ENCODE measurements around the gene CPNE4. TPM values are rescaled to one million over a fixed set of nuclear protein-coding genes. Genes with fewer than 3 reads are reported as not detected.

The CPNE4 gene
- total RNA-seq, 1 donor from 2014 or later: 0.20 TPM

DNA sequence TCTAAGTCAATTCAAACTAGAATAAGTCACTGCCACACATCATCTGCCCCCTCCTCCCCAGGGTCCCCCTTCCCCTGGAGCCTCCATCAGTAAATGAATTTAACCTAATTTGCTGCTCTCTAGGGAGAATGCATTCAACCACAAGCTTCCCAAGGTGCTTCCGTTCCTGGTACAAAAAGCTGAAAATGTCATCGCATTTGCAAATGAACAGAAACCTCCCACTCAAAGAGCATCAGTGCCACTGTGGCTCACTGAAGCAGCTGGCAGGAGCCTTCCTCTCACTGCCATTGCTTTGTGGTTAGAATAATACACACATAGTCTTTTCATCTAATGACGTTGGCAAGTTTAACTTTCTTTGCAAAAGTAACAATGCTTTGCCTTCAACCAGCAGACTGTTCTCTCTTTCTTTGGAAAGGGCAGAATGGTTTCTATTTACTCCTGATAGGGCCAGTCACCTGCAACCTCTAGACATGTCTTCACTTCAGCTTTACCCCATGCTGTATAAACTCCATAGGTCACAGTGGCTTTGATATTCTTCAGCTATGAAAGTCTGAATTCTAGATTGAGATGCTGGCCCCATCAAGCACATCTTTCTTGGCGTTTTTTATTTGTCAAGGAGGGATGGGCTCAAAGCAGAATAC is 238.1 kb downstream of the CPNE4 start:
- DNase-seq: no peak

DNA sequence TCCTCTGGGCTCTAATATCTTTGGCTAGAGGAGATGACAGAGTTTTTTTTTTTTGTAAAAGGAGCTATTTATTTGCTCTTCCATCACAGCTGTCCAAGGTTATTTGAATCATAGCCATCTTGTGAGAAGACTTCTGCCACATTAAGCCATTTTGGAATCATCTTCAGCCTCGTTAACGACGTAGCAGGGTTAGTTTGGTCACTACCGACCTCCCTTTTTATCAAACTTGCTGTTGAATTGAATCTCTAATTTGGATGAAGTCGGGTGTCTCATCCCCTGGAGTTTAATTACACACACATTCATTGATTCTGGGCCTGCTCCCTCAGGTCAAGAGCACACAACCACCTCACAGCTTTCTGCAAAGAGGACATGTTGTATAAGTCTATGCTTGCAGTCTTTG is 238.7 kb downstream of the CPNE4 start:
- DNase-seq: no peak

DNA sequence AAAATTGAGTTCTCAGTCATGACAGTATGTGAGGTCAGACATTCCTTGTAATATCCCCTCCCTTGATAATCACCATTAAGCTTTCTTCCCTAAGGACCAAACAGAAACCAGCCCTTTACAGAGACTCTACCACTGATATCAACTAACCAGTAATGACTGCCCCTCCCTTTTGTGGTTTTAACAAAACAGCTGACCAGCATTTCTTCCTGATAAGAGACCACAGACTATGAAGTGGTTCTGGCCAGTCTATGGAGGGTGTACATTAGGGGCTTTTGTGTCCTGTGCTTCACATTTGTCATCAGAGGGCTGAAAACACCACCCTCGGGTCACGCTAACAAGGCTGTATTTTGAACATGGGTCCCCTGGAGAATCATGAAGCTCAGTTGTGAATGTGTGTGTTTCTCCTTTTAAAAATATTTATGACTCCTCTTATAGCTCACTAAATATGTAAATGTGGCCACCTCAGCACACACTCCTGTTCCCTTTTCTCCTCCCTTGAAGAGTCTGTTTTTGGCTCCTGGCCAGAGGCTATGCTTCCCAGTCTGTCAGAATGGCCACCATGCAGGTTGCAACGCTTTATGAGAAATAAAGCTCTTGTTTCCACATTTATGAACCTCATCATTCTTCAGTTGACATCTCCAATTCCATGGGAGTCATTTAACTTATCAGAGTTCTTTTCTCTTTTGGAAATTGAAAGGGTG is 239.3 kb downstream of the CPNE4 start:
- DNase-seq: no peak

DNA sequence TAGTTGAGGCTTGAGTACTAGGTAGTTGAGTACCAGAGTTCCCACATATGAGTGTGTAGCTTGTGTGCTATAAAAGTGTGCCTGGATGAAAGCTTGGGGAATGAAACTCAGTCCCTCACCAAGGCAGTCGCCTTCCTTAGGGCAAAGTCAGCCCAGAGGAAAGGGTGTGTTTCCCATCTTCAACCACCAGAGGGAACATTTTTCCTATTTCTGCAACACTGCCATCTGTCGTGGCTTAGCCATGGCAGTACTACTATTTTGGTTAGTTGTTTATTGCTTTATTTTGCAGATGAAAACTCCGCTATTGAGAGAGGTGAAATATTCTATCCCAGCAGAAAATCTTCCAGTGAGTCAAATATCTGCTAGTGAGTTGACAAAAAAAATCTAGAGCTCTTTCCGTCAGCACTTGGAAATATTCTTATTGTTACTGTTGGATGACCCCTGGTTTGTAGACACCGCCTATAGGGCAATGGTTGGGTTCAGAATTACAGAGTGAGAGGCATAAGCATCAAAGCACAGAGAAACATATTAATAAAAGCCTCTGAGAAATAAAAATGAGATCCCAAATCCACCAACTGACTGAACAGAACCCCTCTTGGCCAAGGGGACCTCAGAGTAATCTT is 239.9 kb downstream of the CPNE4 start:
- peak; percentile 52 for DNase-seq

DNA sequence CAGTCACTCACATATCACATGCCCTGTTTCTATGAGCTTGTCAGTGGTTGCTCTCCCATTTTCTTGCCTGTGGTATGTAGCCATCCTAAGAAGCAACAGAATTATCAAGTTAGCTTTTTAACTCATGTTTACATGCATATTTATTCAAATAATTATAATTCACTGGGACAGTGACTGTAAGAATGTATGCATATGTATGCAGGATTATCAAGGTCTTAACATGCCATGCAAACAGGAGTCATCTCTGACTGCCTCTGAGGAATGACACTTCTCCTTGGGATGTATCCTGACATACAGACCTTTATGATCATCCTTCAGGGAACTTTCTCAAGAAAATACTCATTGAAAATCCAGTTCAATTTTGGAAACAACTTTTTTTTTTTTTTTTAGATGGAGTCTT is 240.9 kb downstream of the CPNE4 start:
- no peak for DNase-seq

DNA sequence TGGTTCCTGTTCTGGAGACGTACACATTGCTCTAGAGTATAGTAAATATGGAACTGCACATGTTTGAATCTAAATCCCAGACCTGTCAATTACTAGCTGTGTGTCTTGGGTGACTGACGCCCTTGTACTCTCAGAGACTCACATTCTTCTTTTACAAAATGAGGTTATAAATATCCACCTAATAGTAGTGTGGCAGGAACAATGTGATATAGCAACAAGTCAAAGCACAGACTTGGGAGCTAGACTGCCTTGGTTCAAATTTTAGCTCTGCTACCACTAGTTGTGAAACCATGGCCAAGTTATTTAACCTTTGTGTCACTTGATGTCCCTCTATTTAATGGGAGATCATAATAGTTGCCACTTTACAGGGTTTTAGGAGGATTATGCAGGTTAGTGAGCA is 245.6 kb downstream of the CPNE4 start:
- DNase-seq: no peak

DNA sequence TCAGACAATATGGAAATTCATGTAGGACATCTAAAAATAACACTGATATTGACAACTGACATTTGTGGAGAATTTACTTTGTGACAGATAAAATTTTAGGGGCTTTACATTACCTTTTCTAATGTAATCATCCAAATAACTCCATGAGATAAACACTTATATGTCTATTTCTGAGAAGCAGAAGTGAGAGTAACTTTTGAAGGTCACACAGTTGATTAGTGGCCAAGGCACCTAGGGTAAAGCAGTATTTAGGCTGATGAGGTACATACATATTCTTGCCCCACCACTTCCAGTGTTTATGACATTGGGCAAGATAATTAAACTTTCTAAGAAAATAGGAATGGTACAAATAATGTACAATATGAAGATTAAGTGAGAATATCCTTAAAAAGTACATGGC is 248.4 kb downstream of the CPNE4 start:
- no peak for DNase-seq

DNA sequence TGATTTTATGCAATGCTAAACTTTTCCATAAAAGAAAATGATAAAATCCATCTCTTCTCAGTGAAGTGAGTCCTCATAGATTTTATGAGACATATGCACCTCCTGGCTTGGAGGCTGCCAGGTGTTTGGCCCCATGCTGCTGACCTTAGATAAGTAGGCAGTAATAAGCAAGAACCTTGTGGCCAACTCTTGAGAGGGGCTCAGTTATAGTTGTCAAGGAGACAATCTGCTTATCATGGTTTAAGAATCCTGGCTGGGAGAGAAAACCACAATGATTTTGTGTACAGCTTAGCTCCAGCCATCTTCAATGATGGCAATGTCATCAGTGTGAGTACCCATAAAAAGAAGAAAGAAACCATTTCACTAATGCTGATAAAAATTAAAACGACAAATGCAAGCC is 252.1 kb downstream of the CPNE4 start:
- no peak for DNase-seq

DNA sequence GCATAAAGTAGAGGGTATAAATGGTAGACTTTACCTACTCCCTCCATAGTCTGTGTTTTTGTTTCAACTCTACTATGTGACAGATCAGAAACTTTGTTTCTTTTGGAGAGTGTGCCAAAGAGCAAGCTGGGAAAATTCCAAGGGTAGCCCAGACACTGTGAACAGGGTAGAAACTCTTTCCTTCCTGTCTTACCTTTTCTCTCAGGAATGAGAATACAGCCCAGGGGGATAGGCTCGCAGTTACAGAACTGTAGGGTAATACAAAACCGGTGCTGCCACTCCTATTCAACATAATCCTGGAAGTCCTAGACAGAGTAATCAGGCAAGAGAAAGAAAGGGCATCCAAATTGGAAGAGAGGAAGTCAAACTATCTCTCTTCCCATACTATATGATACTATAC is 256.3 kb downstream of the CPNE4 start:
- no peak for DNase-seq

DNA sequence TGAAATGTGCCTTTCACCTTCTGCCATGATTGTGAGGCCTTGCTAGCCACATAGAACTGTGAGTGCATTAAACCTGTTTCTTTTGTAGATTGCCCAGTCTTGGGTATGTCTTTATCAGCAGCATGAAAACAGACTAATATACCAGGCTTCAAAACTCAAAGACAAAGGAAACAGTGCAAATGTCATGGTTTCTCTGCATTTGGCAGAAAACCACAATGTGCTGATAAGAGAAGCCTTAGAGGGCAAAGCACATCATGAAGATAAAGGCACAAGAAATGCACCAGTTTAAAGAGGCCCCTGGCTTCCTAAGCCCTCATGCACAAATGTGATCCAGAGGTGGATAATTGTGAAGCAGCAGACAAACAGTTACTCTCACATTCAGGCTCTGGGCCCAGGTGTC is 259.2 kb downstream of the CPNE4 start:
- DNase-seq: no peak

DNA sequence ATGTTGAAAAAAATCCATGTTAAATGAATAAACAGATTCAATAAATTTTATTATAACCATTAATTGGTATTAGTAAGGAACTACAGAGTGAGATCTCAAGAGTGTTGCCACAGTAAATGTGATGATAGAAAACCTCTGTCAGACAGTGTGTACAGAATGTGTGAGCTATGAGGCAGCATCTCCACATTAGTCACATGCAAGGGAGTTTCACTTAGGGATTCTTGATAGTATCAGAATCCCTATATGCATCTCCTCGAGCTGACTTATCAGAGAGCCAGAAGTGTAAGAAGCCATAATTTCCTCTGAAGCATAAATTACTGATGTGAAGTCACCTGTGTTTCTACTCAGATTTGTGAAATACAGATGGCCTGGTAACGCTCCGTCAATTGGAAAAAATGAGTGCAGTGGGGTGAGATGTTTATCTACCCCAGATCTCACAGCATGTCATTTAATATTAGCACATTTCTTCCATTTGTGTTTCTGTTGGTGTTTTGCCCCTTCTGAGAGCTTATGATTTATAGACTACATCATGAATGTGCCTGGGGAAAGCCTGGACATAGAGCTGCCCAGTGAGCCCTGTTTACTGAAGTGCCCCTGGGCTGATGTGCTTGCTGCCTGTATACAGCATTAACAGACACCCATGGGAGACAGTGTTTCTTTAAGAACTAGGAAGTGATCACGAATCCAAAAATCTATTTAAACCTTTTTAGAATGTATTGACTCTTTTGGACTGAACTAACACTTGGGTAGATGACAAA is 262.4 kb downstream of the CPNE4 start:
- no peak for DNase-seq

DNA sequence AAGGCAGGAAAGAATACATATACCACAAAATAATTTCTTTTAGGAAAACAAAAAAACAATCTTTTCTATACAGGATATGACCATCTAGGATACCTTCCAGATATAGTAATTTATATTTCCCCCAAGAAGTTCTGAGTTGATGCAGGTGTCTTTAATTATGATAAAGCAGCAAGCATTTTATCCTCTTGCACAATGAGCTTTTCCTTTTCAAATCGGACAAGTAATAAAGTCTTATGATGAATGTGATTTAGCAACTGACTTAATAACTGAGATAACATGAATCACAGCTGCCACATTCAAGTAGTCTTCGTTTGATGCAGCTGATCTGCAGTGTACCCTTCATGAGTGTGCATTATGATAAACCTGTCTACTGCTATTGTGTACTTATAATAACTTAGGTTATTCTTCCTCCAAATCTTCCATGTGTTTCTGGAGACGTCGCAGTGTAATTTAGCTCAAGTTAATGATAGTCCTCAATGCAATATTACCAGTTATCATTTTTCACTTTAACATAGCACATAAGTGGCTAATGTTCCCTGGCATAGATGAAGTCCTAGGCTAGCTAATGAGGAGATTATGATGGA is 271.7 kb downstream of the CPNE4 start:
- no peak for DNase-seq

DNA sequence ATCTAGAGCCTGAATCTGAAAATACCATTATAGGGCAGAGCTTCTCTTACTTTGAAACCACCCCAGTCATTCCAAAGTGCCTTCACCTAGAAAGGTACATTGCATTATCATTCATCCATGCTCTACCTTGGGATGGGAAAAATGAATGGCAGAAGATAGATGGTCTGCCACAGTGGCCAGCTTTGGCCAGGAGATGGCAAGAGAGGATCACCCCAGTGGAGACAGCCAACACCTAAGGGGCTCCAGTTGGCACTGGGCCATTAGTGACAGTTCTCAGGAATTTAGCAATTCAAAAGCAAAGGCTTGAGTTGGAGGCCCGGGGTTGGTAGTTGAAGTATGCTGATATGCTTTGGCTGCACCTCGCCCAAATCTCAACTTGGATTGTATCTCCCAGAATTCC is 278.4 kb downstream of the CPNE4 start:
- DNase-seq: no peak

DNA sequence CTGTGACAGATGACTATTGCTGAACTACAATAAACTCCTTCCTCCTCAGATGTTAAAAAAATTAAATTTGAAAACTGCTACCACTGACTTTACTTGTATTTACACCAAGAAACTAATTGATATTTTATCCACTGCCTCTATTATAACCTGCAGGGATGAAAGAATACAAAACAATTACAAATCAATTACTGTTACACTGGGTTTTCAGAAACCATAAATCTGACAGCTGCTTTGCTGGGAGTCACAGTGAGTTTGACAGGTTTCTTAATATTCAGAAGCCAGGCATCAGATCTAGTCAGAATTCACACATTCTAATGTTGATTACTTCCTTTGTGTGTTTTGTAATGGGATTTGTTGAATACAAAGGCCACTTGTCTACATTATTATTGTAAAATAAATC is 279.4 kb downstream of the CPNE4 start:
- no peak for DNase-seq

DNA sequence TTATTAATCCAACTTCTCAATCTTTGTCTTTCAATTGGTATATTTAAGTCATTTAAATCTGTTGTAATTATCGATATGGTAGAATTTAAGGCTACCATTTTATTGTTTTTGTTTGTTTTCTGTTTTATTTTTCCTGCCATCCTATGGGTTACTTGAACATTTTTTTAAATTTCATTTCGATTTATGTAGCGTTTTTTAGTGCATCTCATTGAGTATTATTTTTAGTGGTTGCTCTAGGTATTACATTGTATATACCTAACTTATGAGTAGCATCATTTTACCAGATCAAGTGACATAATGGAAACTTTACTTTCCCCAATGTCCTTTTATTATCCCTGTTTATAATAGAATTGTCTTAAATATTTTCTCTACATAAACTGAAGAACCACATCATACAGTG is 284.6 kb downstream of the CPNE4 start:
- no peak for DNase-seq

DNA sequence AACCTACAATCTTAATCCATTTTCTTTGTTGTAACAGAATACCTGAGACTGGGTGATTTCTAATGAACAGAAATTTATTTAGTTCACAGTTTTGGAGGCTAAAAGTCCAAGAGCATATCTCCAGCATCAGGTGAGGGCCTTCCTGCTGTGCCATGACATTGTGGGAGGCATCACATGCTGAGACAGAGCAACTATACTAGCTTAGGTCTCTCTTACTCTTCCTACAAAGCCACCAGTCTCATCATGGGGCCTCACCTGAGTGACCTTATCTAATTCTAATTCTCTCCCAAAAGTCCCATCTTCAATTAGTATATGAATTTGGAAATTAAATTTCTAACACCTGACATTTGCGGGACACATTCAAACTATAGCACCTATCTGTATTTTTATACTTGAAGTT is 285.0 kb downstream of the CPNE4 start:
- DNase-seq: no peak

DNA sequence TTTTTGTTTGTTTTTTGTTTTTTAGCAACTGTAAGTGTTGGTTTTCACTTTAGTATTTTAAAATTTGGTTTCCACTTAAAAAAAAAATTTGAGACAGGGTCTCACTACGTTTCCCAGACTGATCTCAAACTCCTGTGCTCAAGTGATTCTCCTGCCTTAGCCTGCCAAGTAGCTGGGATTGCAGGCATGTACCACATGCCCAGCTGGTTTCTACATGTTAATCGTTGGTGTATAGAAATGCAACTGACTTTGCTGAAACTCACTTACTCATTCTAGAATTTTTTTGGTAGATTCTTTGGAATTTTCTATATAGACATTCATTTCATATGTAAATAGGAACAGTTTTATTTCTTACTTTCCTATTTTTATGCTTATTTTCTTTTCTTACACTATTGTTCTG is 287.3 kb downstream of the CPNE4 start:
- no peak for DNase-seq

DNA sequence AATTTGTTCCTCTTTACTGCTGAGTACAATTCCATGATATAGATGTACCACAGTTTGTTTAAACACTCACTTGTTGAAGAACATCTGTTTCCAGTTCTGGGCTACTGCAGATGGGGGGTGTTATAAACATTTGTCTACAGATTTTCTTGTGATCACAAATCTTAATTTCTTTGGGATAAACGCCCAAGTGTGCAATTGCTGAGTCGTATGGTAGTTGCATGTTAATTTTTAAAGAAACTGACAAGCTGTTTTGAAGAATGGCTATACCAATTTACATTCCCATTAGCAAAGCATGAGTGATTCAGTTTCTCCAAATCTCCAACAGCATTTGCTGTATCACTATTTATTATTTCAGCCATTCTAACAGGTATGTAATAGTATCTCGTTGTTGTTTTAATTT is 290.0 kb downstream of the CPNE4 start:
- no peak for DNase-seq

DNA sequence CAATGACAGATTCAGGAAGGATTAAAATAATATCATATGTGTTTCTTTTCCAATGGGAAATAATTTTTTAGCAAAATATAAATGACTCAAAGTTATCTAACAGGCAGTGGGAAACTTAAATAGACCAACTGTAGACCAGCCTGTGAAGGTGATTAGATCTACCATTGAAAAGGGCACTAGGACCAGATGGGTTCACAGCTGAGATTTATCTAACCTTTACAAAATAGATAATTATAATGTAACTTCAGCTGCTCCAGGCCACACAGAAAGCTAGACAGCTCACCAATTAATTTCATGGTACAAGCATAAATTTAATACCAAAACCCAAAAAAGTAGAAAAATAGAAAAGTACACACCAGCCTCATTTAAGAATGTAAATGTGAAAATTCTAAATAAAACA is 291.7 kb downstream of the CPNE4 start:
- DNase-seq: no peak

DNA sequence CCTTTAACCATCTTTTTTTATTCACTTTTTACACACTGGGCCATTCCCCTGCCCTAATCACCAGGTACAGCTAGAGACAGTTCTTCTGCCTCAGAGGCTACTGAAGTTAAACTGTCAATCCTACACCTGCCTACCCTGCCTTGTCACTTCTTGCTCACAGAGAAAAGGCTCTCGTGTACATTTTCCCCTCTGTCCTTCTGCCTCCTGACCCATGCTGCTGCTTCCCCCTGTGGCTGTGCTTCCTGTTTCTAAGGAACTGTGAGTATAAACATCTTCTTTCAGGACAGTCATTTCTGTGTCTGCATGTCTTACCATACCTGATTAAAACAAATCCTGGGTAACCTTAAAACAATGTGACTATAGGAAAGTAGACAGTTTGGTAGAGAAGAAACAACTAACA is 295.6 kb downstream of the CPNE4 start:
- no peak for DNase-seq

DNA sequence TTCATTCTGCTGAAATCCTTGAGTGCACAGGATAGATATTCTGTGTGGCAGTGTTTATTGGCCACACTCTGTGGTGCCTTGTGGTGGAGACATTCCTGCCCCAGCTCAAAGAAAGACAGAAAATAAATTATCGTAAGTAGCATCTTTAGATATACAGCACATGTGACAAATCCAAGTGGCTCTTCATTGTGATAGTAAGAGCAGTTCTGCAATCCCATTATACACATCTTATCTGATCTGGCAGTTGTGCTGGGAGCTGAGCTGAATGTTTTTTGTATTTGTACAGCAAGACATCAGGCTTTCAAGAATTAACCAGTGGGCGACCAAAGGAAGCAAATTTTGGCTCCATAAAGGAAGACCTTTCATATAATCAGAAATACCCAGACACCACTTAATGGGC is 296.7 kb downstream of the CPNE4 start:
- no peak for DNase-seq

DNA sequence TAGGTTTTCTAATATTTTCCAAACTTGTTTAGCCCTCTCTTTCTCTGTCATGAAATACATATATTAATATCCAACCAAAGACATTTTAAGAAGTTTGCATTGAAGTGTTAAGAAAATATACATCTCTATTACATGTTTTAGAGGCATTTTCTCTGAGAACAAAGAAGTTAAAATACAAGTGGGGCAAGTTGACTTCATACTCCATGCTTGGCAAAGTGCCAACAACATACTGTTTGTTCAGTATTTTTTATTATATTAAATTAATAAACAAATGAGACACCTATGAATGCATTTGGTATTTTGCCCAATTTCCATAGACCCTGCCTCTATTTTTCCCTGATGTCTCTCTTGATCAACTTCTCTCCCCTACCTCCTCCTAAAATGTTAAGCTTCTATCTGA is 299.3 kb downstream of the CPNE4 start:
- no peak for DNase-seq

DNA sequence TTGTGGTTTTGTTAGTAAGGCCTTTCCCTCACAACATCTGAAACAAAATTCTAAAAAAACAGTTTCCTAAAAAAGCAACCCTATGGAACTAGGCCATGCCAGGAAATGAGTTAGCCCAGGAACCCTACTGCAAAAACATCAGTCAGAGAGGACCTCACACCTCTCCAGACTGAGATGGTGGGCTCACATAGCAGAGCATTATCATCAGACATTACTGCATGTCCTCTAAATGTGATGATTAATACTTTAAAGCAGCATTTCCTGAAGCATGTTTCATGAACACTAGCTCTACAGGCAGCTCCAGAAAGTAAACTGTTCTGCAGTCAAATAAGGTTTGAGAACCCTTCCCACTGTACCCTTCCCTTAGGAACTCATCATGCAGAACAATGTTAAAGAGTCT is 299.7 kb downstream of the CPNE4 start:
- DNase-seq: no peak

All from skin of body (tissue), 2 donors.